ENCODE results near the gene DHRS13. TPM values are rescaled to one million over a fixed set of nuclear protein-coding genes. Genes with fewer than 3 reads are reported as not detected.
"Not testable (repeated sequence)": the region's sequence is repeated elsewhere in the genome, so short reads cannot be mapped to it uniquely, and the experiment has no call there.

DHRS13 gene
- total RNA-seq, 1 donor from 2014 or later: 30.6 TPM

DNA sequence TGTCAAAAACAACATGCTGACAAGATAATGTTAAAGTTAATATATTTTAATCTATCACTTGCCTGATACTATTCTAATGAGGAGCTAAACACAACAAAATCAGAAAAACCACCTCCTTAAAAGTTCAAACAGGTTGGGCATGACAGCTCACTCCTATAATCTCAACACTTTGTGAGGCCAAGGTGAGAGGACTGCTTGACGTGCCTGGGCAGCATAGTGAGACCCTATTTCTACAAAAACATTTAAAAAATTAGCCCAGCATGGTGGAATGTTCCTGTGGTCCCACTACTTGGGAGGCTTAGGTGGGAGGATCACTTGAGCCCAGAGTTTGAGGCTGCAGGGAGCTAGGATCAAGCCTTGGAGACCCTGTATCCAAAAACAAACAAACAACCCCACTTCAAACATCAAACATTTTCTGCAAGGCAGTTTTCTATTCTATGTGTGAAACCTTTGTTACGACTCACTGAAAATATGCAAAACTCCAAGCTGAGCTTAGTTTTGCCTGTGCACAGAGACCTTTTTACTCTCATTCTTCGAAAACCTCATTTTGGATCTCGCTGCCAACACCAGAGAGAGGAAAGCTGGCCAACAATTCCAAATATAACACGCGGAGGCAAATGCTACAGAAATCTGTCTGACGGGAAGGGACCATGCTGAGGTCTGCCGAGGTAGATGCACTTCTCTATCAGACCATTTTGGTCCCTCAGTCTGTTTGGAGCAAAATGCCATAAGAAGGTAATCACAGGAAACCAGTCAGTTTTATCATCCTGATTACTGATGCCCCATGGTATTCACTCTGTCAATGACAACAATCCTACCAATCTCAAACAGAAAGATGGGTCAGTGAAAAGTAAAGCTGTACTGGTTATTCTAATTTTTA lies 42.2 kb upstream of the DHRS13 start:
- Mint-ChIP-seq H3K27ac (peak overlapping the region; percentile 71), H3K4me3 (ENCODE audit: low read depth) (peak overlapping the region; percentile 35), H3K36me3 (ENCODE audit: low read depth) (peaks cover 77% of the 10 kb centered on the region), H3K27me3 (ENCODE audit: low read depth) (no peaks in the 10 kb centered on the region), H3K4me1 (ENCODE audit: low read depth) (peaks cover 49% of the 10 kb centered on the region), H3K9me3 (no peaks in the 10 kb centered on the region)
- no peak for DNase-seq (ENCODE audit: low spot score)
- intact Hi-C loops (cut with micrococcal nuclease): no loop called here

DNA sequence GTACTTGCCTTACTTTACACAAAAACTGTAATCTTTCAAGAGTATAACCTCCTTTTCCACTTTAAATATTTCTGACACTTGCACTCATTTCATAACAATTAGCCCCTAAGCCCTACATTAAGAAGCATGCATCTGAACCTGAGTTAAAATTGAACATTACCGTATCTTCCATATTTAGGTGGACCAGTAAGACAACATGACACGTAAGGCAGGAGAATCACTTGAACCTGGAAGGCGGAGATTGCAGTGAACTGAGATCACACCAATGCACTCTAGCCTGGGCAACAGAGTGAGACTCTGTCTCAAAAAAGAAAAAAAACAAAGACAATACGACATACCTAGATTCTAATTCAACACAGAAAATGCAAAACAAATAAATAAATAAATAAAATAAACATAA lies 41.5 kb upstream of the DHRS13 start:
- no peaks in the 10 kb centered on the region for H3K27me3 Mint-ChIP-seq (ENCODE audit: low read depth)
- no peak overlapping the region for H3K4me3 Mint-ChIP-seq (ENCODE audit: low read depth)
- H3K4me1 Mint-ChIP-seq (ENCODE audit: low read depth): peaks cover 54% of the 10 kb centered on the region
- DNase-seq (ENCODE audit: low spot score): no peak
- H3K36me3 Mint-ChIP-seq (ENCODE audit: low read depth): peaks cover 84% of the 10 kb centered on the region
- no peak overlapping the region for H3K27ac Mint-ChIP-seq
- intact Hi-C loops (cut with micrococcal nuclease): no loop called here
- H3K9me3 Mint-ChIP-seq: no peaks in the 10 kb centered on the region

DNA sequence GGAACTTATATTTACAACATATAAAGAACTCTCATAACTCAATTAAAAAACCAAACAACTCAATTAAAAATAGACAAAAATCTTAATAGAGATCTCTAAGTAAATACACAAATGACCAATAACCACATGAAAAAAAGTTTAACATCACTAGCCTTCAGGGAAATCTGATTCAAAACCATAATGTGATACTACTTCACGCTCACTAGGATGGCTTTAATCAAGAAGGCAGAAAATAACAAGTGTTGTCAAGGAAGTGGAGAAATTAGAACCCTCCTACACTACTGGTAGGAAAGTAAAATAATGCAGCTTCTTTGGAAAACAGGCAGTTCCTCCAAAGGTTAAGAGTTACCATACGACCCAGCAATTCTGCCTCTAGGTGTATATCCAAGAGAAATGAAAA lies 40.0 kb upstream of the DHRS13 start:
- Mint-ChIP-seq H3K9me3 (no peaks in the 10 kb centered on the region), H3K27me3 (ENCODE audit: low read depth) (no peaks in the 10 kb centered on the region), H3K4me1 (ENCODE audit: low read depth) (peaks cover 58% of the 10 kb centered on the region), H3K4me3 (ENCODE audit: low read depth) (no peak overlapping the region), H3K36me3 (ENCODE audit: low read depth) (peaks cover 79% of the 10 kb centered on the region), H3K27ac (no peak overlapping the region)
- no peak for DNase-seq (ENCODE audit: low spot score)
- intact Hi-C loops (cut with micrococcal nuclease): no loop called here

DNA sequence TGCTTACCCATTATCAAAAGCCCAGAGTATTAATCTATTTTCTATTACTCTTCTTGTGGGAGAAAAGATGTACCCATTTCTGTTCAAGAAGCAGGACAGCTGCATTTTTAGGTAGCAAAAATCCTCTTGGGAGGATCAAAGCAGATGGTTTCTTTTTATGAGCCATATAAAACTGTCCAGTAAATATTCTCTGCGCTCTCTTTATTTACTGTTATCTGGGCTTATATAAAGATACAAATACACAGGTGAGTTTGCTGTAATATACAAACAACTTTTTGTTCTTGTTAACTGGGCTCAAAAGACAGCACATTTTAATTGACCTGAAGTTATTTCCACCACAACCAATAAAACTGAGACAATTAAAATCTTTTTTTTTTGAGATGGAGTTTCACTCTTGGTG lies 38.4 kb upstream of the DHRS13 start:
- Mint-ChIP-seq H3K9me3 (no peaks in the 10 kb centered on the region), H3K27me3 (ENCODE audit: low read depth) (no peaks in the 10 kb centered on the region), H3K36me3 (ENCODE audit: low read depth) (peaks cover 70% of the 10 kb centered on the region), H3K4me1 (ENCODE audit: low read depth) (peaks cover 58% of the 10 kb centered on the region), H3K27ac (no peak overlapping the region), H3K4me3 (ENCODE audit: low read depth) (no peak overlapping the region)
- DNase-seq (ENCODE audit: low spot score): no peak
- intact Hi-C loops (cut with micrococcal nuclease): no loop called here

DNA sequence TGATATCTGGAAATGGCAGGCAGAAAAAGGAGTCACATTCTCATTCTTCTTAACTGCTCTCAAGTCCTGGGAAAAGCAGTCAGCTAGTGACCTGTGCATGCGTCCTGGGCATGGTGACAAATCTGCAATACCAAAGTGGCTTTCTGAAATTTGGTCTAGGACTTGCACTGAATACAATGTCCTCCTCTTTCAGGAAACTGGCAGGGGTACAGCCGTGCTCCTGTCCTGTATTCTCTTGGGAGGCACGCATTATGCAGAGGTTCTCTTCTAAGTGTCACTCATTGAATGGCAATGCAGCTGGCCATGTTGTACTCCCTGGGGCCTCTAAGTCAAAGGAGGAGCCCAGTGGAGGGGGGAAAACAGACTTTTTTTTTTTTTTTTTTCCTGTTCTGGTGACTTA lies 37.8 kb upstream of the DHRS13 start:
- H3K27me3 Mint-ChIP-seq (ENCODE audit: low read depth): no peaks in the 10 kb centered on the region
- intact Hi-C loops (cut with micrococcal nuclease): no loop called here
- no peak overlapping the region for H3K27ac Mint-ChIP-seq
- DNase-seq (ENCODE audit: low spot score): no peak
- no peak overlapping the region for H3K4me3 Mint-ChIP-seq (ENCODE audit: low read depth)
- H3K9me3 Mint-ChIP-seq: no peaks in the 10 kb centered on the region
- H3K4me1 Mint-ChIP-seq (ENCODE audit: low read depth): peaks cover 57% of the 10 kb centered on the region
- peaks cover 69% of the 10 kb centered on the region for H3K36me3 Mint-ChIP-seq (ENCODE audit: low read depth)

DNA sequence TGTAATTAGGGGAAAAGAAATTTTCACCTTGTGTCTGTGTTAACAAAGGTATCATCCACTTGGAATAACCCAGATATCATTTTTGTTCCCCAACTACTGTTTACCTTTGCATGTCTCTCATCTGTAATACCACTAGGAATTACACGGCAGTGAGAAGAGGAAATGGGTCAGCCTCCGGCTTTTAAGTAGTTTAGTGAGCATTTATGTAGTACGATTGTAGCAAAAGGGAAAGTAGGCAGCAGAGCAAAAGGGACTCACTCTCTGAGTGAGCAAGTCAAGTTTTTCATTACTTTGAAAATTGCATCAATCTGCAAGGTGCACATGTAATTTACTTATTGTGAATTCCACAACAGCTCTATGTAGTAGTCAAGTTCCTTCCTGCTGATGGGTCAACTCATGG lies 37.3 kb upstream of the DHRS13 start:
- Mint-ChIP-seq H3K4me3 (ENCODE audit: low read depth) (no peak overlapping the region), H3K4me1 (ENCODE audit: low read depth) (peaks cover 53% of the 10 kb centered on the region), H3K9me3 (no peaks in the 10 kb centered on the region), H3K27me3 (ENCODE audit: low read depth) (no peaks in the 10 kb centered on the region), H3K36me3 (ENCODE audit: low read depth) (peaks cover 68% of the 10 kb centered on the region), H3K27ac (no peak overlapping the region)
- DNase-seq (ENCODE audit: low spot score): no peak
- intact Hi-C loops (cut with micrococcal nuclease): no loop called here

DNA sequence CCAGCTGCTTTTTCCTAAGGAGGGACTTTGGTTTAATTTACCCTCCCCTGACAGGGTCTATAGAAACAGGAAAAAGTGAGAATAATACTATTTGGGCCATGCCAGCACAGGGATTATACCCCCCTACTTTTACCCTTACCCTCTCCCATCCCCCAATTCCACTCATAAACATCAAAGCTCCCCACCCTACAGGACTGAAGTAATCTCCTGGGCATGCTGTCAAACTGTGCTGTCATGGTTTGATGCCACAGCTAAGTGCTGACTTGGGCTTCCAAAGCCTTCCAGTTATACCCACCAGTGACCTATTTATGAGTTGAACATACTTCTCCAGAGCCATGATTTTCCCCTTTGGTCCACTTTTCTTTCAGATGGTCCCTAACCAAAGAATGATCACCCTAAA lies 35.7 kb upstream of the DHRS13 start:
- Mint-ChIP-seq H3K9me3 (no peaks in the 10 kb centered on the region), H3K27ac (no peak overlapping the region), H3K36me3 (ENCODE audit: low read depth) (peaks cover 62% of the 10 kb centered on the region), H3K4me1 (ENCODE audit: low read depth) (peaks cover 48% of the 10 kb centered on the region), H3K27me3 (ENCODE audit: low read depth) (no peaks in the 10 kb centered on the region), H3K4me3 (ENCODE audit: low read depth) (no peak overlapping the region)
- DNase-seq (ENCODE audit: low spot score): no peak
- intact Hi-C loops (cut with micrococcal nuclease): no loop called here

DNA sequence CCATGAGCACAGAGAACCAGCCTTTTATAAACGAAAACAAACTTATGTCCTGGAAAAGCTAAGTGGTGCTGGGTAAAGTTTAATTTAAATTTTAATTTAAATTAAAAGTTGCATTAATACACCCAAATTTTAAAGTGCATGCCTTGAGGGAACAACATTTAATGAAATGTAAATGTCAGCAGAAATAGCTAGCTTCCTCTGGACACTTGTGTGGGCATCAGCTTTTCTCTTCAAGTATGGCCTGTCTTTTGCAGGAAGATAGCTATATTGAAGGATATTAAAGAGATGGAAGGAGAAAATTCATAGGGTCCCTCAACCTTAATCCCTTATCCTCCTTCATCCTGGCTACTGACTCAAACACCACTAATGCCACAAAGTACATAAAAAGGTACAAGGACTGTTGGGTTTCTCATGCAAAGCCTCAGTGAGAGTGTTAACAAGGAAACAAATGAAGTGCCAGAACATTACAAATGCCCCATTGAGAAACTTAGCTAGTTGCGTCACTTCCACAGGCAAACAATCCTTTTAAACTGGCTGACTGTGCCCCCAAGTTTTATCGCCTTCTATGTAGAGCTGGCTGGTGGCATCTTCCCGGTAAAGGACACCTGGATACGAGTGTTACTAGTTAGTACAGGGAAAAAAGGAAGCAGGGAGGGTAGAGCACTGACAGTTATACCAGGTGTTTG lies 34.3 kb upstream of the DHRS13 start:
- H3K4me3 Mint-ChIP-seq (ENCODE audit: low read depth): no peak overlapping the region
- peaks cover 46% of the 10 kb centered on the region for H3K4me1 Mint-ChIP-seq (ENCODE audit: low read depth)
- intact Hi-C loops (cut with micrococcal nuclease): no loop called here
- no peaks in the 10 kb centered on the region for H3K9me3 Mint-ChIP-seq
- H3K27ac Mint-ChIP-seq: no peak overlapping the region
- DNase-seq (ENCODE audit: low spot score): no peak
- H3K36me3 Mint-ChIP-seq (ENCODE audit: low read depth): peaks cover 62% of the 10 kb centered on the region
- H3K27me3 Mint-ChIP-seq (ENCODE audit: low read depth): no peaks in the 10 kb centered on the region

DNA sequence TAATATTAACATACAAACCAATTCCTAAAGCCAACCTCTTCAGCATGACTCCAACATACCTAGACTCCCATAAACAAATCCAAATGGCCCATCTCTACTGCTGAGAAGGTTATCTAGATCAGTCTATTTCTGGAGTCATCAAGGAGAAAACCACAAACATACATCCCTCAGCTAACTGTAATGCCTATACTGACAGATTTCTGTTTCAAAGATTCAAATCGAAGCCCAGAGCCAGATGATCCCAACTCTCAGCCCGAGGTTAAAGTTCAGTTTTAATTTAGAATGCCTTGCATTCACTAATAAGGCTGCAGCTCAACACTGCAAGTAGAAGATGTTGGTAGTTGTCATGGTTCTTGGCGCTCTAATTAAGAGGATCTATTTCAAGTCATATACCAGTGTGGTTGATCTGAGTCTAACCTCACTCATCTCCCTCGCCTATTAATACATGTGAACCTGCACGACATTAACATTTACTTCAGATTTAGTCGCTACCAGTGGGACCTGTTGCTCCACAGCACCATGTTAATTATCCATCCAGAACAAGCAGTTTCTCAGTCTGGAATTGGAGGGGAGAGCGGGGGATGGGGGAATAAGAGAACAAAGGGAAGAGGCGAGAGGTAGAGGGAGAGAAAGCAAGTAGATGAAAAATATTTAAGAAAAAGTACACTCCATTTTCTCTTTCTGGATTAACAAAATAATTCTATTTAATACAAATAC lies 33.0 kb upstream of the DHRS13 start:
- no peak for DNase-seq (ENCODE audit: low spot score)
- no peaks in the 10 kb centered on the region for H3K27me3 Mint-ChIP-seq (ENCODE audit: low read depth)
- no peaks in the 10 kb centered on the region for H3K9me3 Mint-ChIP-seq
- no peak overlapping the region for H3K4me3 Mint-ChIP-seq (ENCODE audit: low read depth)
- intact Hi-C loops (cut with micrococcal nuclease): no loop called here
- H3K4me1 Mint-ChIP-seq (ENCODE audit: low read depth): peaks cover 43% of the 10 kb centered on the region
- H3K36me3 Mint-ChIP-seq (ENCODE audit: low read depth): peaks cover 63% of the 10 kb centered on the region
- peak overlapping the region; percentile 70 for H3K27ac Mint-ChIP-seq

DNA sequence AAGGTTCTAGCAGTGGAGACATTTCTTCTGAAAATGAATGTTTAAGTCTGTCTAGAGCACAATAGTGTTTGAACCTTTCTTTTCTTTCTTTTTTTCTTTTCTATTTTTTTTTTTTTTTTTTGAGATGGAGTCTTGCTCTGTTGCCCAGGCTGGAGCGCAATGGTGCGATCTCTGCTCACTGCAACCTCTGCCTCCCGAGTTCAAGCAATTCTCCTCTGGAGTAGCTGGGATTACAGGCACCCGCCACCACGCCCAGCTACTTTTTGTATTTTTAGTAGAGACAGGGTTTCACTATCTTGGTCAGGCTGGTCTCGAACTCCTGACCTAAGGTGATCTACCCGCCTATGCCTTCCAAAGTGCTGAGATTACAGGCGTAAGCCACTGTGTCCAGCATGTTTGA lies 31.6 kb upstream of the DHRS13 start:
- intact Hi-C loops (cut with micrococcal nuclease); DNase-seq (ENCODE audit: low spot score); H3K27ac Mint-ChIP-seq; H3K9me3 Mint-ChIP-seq; H3K4me3 Mint-ChIP-seq (ENCODE audit: low read depth); H3K27me3 Mint-ChIP-seq (ENCODE audit: low read depth): not testable (repeated sequence)
- Mint-ChIP-seq H3K36me3 (ENCODE audit: low read depth) (peaks cover 59% of the 10 kb centered on the region), H3K4me1 (ENCODE audit: low read depth) (peaks cover 36% of the 10 kb centered on the region)

DNA sequence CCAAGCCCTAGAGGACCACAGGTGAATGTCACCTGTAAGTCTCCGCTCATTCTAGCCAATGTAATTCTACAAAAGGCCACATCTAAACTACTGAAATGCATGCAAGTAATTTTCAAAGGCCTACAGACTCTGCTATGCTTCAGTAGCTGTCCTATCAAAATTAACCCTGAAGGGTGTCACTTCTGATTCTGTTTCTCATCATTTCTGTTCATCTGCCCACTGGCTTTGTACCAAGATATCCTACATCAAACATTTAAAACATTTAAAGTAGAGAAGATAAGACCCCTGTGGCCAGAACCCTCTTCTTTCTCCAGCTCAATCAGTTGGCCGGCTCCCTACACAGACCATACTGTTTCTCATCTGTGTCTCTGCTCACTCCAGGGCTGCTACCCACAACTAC lies 26.9 kb upstream of the DHRS13 start:
- Mint-ChIP-seq H3K36me3 (ENCODE audit: low read depth) (peaks cover 77% of the 10 kb centered on the region), H3K4me3 (ENCODE audit: low read depth) (no peak overlapping the region), H3K4me1 (ENCODE audit: low read depth) (peaks cover 41% of the 10 kb centered on the region), H3K27ac (no peak overlapping the region), H3K27me3 (ENCODE audit: low read depth) (no peaks in the 10 kb centered on the region), H3K9me3 (peaks cover 14% of the 10 kb centered on the region)
- intact Hi-C loops (cut with micrococcal nuclease): loop anchor here (5.0 kb wide), 1 partner anchor 37 kb away; no protein-coding TSS in a partner anchor
- DNase-seq (ENCODE audit: low spot score): no peak

DNA sequence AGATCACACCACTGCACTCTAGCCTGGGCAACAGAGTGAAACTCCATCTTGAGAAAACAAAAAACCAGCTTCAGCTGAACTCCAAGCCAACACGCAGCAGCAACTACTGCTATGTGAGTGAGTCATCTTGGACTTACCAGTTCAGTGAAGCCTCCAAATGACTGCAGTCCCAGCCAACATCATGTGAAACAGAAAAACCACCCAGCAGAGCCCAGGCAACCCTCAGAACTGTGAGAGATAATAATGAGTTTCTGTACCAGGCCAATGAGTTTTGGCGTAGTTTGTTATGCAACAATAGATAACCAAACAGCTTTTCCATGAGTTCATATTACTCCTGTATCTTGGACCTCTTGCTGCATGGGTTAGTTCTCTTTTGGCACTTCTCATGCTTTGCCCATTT lies 25.2 kb upstream of the DHRS13 start:
- H3K36me3 Mint-ChIP-seq (ENCODE audit: low read depth): peaks cover 81% of the 10 kb centered on the region
- intact Hi-C loops (cut with micrococcal nuclease): loop anchor here (5.0 kb wide), 1 partner anchor 36 kb away; no protein-coding TSS in a partner anchor

More for the DNA sequence above, 25.2 kb upstream of the DHRS13 start:
- H3K4me1 Mint-ChIP-seq (ENCODE audit: low read depth): peaks cover 47% of the 10 kb centered on the region
- H3K27ac Mint-ChIP-seq: peak overlapping the region; percentile 43
- no peak overlapping the region for H3K4me3 Mint-ChIP-seq (ENCODE audit: low read depth)
- DNase-seq (ENCODE audit: low spot score): no peak
- H3K27me3 Mint-ChIP-seq (ENCODE audit: low read depth): no peaks in the 10 kb centered on the region
- peaks cover 14% of the 10 kb centered on the region for H3K9me3 Mint-ChIP-seq

Data from activated T-helper 2 cell treated with anti-CD3 and anti-CD28 coated beads, Interferon-gamma antibody, Interleukin-2, Interleukin-4, amounts not matched to agents 10 μg/mL and 5 μg/mL and 100 μg/mL, durations not matched to agents 14 hours and 24 hours and 36 hours (primary cell).